ENCODE measurements around the gene GATA1.

DNA sequence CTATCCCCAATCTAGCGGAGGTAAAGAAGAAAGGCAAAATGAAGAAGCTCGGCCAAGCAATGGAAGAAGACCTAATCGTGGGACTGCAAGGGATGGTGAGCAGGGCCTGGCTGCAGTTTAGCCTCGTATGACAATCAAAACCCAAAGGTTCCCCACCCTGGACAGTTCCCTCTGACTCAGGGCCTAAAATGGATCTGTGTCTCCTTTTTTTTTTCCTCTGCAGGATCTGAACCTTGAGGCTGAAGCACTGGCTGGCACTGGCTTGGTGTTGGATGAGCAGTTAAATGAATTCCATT is 16.5 kb downstream of the GATA1 start:
- TF ChIP-seq, protein P1, sequence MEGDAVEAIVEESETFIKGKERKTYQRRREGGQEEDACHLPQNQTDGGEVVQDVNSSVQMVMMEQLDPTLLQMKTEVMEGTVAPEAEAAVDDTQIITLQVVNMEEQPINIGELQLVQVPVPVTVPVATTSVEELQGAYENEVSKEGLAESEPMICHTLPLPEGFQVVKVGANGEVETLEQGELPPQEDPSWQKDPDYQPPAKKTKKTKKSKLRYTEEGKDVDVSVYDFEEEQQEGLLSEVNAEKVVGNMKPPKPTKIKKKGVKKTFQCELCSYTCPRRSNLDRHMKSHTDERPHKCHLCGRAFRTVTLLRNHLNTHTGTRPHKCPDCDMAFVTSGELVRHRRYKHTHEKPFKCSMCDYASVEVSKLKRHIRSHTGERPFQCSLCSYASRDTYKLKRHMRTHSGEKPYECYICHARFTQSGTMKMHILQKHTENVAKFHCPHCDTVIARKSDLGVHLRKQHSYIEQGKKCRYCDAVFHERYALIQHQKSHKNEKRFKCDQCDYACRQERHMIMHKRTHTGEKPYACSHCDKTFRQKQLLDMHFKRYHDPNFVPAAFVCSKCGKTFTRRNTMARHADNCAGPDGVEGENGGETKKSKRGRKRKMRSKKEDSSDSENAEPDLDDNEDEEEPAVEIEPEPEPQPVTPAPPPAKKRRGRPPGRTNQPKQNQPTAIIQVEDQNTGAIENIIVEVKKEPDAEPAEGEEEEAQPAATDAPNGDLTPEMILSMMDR (IDR thresholded peaks at IDR 0.05; ENCODE audit: low read depth, low read length, poor library complexity, severe bottlenecking) = no peak
- no peak for TF ChIP-seq EZH2phosphoT487 (IDR thresholded peaks at IDR 0.05; ENCODE audit: borderline replicate concordance, low read length)

Measured in DOHH2 (cell line).